Measurements from ENCODE around the gene MORN3.
"Not testable (repeated sequence)": the region's sequence is repeated elsewhere in the genome, so short reads cannot be mapped to it uniquely, and the experiment has no call there.

GRCh38 chr12:121715055-121715454 is 45.6 kb upstream of the MORN3 start:
- TF ChIP-seq CTCF (IDR thresholded peaks at IDR 0.05; ENCODE audit: poor library complexity, severe bottlenecking); POLR2AphosphoS5 (IDR thresholded peaks at IDR 0.05); RAD21 (conservative IDR thresholded peaks at IDR 0.05); MXI1 (conservative IDR thresholded peaks at IDR 0.05; ENCODE audit: poor library complexity, severe bottlenecking); EZH2 (IDR thresholded peaks at IDR 0.05; ENCODE audit: borderline replicate concordance, insufficient read depth, low read length, poor library complexity, severe bottlenecking); SMC3 (conservative IDR thresholded peaks at IDR 0.05; ENCODE audit: poor library complexity): not testable (repeated sequence)
- TF ChIP-seq, protein P1, sequence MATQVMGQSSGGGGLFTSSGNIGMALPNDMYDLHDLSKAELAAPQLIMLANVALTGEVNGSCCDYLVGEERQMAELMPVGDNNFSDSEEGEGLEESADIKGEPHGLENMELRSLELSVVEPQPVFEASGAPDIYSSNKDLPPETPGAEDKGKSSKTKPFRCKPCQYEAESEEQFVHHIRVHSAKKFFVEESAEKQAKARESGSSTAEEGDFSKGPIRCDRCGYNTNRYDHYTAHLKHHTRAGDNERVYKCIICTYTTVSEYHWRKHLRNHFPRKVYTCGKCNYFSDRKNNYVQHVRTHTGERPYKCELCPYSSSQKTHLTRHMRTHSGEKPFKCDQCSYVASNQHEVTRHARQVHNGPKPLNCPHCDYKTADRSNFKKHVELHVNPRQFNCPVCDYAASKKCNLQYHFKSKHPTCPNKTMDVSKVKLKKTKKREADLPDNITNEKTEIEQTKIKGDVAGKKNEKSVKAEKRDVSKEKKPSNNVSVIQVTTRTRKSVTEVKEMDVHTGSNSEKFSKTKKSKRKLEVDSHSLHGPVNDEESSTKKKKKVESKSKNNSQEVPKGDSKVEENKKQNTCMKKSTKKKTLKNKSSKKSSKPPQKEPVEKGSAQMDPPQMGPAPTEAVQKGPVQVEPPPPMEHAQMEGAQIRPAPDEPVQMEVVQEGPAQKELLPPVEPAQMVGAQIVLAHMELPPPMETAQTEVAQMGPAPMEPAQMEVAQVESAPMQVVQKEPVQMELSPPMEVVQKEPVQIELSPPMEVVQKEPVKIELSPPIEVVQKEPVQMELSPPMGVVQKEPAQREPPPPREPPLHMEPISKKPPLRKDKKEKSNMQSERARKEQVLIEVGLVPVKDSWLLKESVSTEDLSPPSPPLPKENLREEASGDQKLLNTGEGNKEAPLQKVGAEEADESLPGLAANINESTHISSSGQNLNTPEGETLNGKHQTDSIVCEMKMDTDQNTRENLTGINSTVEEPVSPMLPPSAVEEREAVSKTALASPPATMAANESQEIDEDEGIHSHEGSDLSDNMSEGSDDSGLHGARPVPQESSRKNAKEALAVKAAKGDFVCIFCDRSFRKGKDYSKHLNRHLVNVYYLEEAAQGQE (IDR thresholded peaks at IDR 0.05; ENCODE audit: borderline replicate concordance) = not testable (repeated sequence)
